ENCODE data around the gene HBG1. TPM values are rescaled to one million over a fixed set of nuclear protein-coding genes. Genes with fewer than 3 reads are reported as not detected.

The HBG1 gene
- polyA plus RNA-seq, 3 donors, result not detected

- Mint-ChIP-seq H3K36me3 (no peaks in the 10 kb centered on the region), H3K9me3 (no peaks in the 10 kb centered on the region), H3K27me3 (ENCODE audit: low read depth in 3 of 3) (peaks cover 0 to 1% (median 0%) of the 10 kb centered on the region in 3 donors), H3K27ac (no peak overlapping the region), H3K4me1 (peaks cover 7% of the 10 kb centered on the region), H3K4me3 (no peak overlapping the region)
- H3K4me2 ChIP-seq (replicated peaks; ENCODE audit: extremely low read depth, low read length, poor library complexity, severe bottlenecking), result no peak overlapping the region
- H4K20me1 ChIP-seq (ENCODE audit: insufficient read depth, low read length), result no peaks in the 10 kb centered on the region
- H3K27me3 ChIP-seq (ENCODE audit: control insufficient read depth in 2 of 2, insufficient read depth in 2 of 2, low read length in 2 of 2), result no peaks in the 10 kb centered on the region
- H3K4me1 ChIP-seq (ENCODE audit: control insufficient read depth in 1 of 2, insufficient read depth in 2 of 2, low read length in 2 of 2), result no peaks in the 10 kb centered on the region
- no peaks in the 10 kb centered on the region for H3K36me3 ChIP-seq (replicated peaks in 1 of 2; ENCODE audit: control insufficient read depth in 1 of 2, insufficient read depth in 2 of 2, low read length in 2 of 2)
- no peak overlapping the region for H2AFZ ChIP-seq (ENCODE audit: insufficient read depth, low read depth, low read length, poor library complexity, severe bottlenecking)
- no peak overlapping the region for H3K27ac ChIP-seq (ENCODE audit: low read depth in 1 of 2, low read length in 2 of 2)
- no peak overlapping the region for H3K4me3 ChIP-seq (replicated peaks in 1 of 3; ENCODE audit: low read depth in 2 of 3, low read length in 3 of 3)
- H3K9me3 ChIP-seq (replicated peaks in 1 of 2; ENCODE audit: control insufficient read depth in 1 of 2, insufficient read depth in 1 of 2, low read length in 2 of 2), result no peaks in the 10 kb centered on the region
- TF ChIP-seq CTCF (IDR thresholded peaks at IDR 0.05), result no peak
- no peak overlapping the region for H3K9ac ChIP-seq (ENCODE audit: insufficient read depth, low read length, poor library complexity, severe bottlenecking)
- 100% methylated on average over 1 of the region's 1 CpG for WGBS (ENCODE audit: insufficient coverage)
- no peaks in the 10 kb centered on the region for H3K79me2 ChIP-seq (ENCODE audit: insufficient read depth, low read length)
- no peak for DNase-seq
- intact Hi-C loops (cut with micrococcal nuclease), result no loop called here
These were observed 19.4 kb downstream of the HBG1 start for GRCh38 chr11:5230266-5230665.

GRCh38 chr11:5229796-5230195 is 19.9 kb downstream of the HBG1 start:
- TF ChIP-seq CTCF (IDR thresholded peaks at IDR 0.05), result no peak
- no peaks in the 10 kb centered on the region for H4K20me1 ChIP-seq (ENCODE audit: insufficient read depth, low read length)
- no peaks in the 10 kb centered on the region for H3K9me3 Mint-ChIP-seq
- no peaks in the 10 kb centered on the region for H3K4me1 ChIP-seq (ENCODE audit: control insufficient read depth in 1 of 2, insufficient read depth in 2 of 2, low read length in 2 of 2)
- no peak overlapping the region for H3K27ac ChIP-seq (ENCODE audit: low read depth in 1 of 2, low read length in 2 of 2)
- H2AFZ ChIP-seq (ENCODE audit: insufficient read depth, low read depth, low read length, poor library complexity, severe bottlenecking), result no peak overlapping the region
- intact Hi-C loops (cut with micrococcal nuclease), result no loop called here
- H3K4me3 ChIP-seq (replicated peaks in 1 of 3; ENCODE audit: low read depth in 2 of 3, low read length in 3 of 3), result no peak overlapping the region
- no peak overlapping the region for H3K9ac ChIP-seq (ENCODE audit: insufficient read depth, low read length, poor library complexity, severe bottlenecking)
- no peak overlapping the region for H3K4me2 ChIP-seq (replicated peaks; ENCODE audit: extremely low read depth, low read length, poor library complexity, severe bottlenecking)
- H3K27me3 ChIP-seq (ENCODE audit: control insufficient read depth in 2 of 2, insufficient read depth in 2 of 2, low read length in 2 of 2), result no peaks in the 10 kb centered on the region
- no peaks in the 10 kb centered on the region for H3K9me3 ChIP-seq (replicated peaks in 1 of 2; ENCODE audit: control insufficient read depth in 1 of 2, insufficient read depth in 1 of 2, low read length in 2 of 2)
- peaks cover 0 to 1% (median 0%) of the 10 kb centered on the region in 3 donors for H3K27me3 Mint-ChIP-seq (ENCODE audit: low read depth in 3 of 3)
- peaks cover 7% of the 10 kb centered on the region for H3K4me1 Mint-ChIP-seq
- no peaks in the 10 kb centered on the region for H3K36me3 Mint-ChIP-seq
- H3K36me3 ChIP-seq (replicated peaks in 1 of 2; ENCODE audit: control insufficient read depth in 1 of 2, insufficient read depth in 2 of 2, low read length in 2 of 2), result no peaks in the 10 kb centered on the region
- H3K79me2 ChIP-seq (ENCODE audit: insufficient read depth, low read length), result no peaks in the 10 kb centered on the region
- no CpG with 5 or more reads among the region's 2 CpGs for WGBS (ENCODE audit: insufficient coverage)
- no peak overlapping the region for H3K4me3 Mint-ChIP-seq
- no peak overlapping the region for H3K27ac Mint-ChIP-seq
- no peak for DNase-seq
